IPS DF 4.7 (cell line): ENCODE measurements around the gene GRIA4.

Experiments
- DNase-seq: peaks from one replicate; pipeline ENCODE4 v3.0.0-alpha.2; 2013; ENCODE audit warnings: low spot score; ENCODE audit errors: extremely low read depth

The GRIA4 gene

DNA sequence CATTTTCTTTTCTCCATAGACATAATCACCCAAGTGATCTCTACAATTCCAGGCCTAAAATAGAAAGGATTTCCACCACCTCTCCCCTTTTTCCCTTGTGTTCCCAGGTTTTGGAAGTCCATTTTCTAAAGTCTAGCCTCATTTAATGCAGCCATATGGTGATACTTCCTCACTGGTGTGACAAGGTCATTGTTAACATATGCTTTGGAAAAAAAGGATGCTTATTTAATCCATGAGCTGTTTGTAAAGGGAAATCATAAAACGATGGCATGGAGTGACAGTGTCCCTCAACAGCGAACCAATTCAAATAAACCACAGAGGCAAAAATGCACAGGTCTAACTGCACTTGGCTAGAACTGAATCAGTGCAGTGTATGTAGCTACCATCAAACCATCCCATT lies 26.6 kb downstream of the GRIA4 start:
- DNase-seq, result no peak

DNA sequence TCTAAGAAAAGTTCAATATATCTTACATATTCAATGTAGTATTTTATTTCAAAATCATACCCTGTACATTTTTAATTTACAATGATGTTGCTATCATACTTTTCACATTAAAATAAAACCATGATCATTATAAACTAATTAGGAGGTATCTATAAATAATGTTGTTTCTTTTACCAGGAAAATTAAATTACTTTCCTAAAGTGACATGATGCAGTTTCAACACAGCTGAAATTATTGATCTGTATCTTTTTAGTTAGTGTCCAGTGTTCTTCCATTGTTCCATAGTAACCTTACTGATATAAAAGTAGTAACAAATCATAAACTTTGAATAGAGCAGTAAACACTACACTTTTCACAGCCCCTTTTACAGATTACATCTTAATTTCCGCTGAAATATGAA lies 29.7 kb downstream of the GRIA4 start:
- DNase-seq, result no peak

GRCh38 chr11:105641433-105641832 lies 31.6 kb downstream of the GRIA4 start:
- DNase-seq, result no peak

DNA sequence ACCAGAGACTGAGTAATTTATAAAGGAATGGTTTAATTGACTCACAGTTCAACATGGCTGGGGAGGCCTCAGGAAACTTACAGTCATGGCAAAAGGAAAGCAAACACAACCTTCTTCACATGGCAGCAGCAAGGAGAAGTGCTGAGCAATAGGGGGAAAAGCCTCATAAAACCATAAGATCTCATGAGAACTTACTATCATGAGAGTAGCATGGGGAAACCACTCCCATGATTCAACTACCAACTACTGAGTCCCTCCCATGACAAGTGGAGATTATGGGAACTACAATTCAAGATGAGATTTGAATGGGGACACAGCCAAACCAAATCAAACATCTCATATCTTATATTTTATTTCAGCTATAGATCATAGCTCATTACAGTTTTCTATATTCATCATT lies 33.0 kb downstream of the GRIA4 start:
- DNase-seq, result no peak

- DNase-seq, result no peak
These were observed 35.1 kb downstream of the GRIA4 start for GRCh38 chr11:105644839-105645573.

- no peak for DNase-seq
These were observed 37.9 kb downstream of the GRIA4 start for GRCh38 chr11:105647780-105648179.

GRCh38 chr11:105648762-105649161 lies 38.9 kb downstream of the GRIA4 start:
- no peak for DNase-seq

- no peak for DNase-seq
These were observed 55.4 kb downstream of the GRIA4 start for GRCh38 chr11:105665281-105665680.

- no peak for DNase-seq
These were observed 57.6 kb downstream of the GRIA4 start for GRCh38 chr11:105667441-105667840.

DNA sequence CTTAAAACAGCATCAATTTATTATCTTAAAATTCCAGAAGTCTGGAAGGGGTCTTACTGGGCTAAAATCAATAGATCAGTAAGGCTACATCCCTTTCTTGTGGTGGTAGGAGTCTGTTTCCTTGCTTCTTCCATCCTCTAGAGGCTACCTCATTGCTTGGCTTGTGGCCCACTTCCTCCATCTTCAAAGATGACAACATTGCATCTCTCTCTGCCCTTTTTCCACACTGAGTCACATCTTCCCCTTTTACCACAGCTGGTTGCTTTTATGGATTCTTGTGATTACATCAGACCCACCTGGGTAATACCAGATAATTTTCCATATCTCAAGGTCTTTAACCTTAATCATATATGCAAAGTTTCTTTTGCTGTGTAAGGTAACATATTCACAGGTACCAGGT lies 60.9 kb downstream of the GRIA4 start:
- DNase-seq, result no peak

- DNase-seq, result no peak
These were observed 63.2 kb downstream of the GRIA4 start for GRCh38 chr11:105673089-105673488.

DNA sequence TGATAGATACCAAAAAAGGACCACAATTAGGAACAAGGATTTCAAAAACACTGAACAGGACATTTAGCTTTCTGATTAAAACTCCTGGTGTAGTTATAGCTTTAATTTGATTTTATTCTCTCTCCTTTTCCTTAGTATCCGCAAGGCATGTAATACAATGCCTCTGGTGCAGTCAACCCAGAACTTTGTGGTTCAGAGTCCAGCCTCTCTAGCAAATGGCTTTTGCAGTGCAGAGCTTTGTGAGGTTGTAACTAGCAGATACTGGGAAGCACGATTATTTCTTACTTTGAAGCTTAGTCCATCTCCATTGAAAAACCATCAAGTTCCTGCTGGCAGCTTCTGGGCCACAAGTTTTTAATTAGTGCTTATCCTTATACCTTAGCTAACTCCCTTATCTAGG lies 79.8 kb downstream of the GRIA4 start:
- DNase-seq, result no peak

- DNase-seq, result no peak
These were observed 80.6 kb downstream of the GRIA4 start for GRCh38 chr11:105690467-105690866.

DNA sequence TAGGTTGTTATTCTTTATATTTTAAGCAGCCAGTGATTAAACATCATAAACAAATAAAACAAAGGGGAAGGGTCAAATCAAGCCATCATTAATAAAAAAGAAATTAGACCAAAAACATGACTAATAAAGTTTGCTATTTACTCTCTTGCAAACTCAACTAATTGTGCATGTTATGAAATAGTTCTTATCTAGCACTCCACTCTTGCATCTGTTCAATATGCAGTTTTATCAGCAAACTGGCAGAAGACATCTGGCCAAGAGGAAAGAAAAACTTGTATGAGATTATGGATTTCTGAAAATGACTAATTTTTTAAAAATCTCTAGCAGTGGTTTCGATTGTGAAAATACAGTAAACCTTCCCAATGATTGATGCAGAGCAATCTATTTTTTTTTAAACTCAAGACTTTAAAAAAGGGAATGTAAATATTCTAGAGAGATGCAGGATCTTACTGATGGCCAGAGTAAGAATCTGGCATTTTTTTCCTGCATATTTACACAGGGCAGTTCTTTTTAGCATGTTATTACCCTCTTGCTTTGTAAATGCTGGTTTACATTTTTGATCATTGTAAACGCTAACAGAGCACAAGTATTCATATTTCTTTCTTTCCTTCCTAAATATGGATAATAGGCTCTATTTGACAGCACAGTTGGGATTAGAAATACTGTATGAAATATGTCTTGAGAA lies 83.3 kb downstream of the GRIA4 start:
- DNase-seq, result no peak

DNA sequence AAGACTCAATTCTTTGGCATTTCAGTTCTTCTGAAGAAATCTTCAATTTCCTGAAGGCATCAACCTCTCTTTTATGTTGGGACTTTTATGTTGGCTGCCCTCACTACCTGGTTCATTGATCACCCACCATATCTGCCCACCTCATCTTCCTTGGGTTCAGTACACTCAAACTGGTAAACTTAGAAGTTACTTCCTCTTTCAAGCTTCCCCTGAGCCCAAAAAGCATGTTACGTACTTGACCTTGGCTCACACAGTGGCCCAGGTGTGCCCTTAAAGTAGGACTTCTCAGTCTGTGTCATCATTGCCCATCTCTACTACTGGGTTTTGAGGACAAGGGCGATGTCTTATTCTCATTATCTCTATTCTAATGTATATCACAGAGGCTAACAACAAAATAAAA lies 86.1 kb downstream of the GRIA4 start:
- no peak for DNase-seq

GRCh38 chr11:105697291-105697690 lies 87.4 kb downstream of the GRIA4 start:
- no peak for DNase-seq

DNA sequence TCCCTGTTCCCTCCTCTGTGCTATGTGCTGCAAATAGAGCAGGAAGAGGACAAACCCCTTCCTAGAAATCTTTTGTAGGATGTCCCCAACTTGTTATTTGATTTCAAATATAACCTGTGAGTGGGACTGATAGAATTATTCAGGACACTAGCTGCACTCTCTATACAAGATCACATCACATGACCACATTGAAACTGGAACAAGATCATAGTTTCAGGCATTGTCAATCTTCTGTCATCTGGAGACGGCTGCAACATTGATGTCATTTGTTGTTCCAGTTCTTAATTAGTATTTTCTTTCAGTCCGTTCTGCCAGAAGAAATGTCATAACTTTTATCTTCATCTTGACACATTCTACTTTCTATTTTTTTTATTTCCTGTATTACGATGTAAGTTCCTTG lies 89.3 kb downstream of the GRIA4 start:
- no peak for DNase-seq

DNA sequence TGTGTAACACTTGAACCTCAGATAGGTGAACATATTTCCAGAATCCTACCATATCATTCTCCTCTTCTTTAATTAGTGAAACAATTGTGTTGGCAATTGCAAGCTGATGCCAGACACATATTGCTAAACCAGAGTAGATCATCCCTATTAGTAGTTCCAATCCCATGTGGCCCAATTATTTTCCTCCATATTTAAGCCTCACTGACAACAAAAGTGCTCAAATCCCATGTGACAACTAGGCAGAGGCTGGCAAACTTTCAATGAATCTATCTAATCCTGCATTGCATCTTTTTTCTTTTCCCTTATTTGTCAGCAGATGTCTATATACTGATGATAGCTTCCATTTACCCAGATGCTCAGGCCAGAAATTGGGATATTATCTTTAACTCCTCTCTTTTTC lies 90.4 kb downstream of the GRIA4 start:
- no peak for DNase-seq

- no peak for DNase-seq
These were observed 91.2 kb downstream of the GRIA4 start for GRCh38 chr11:105701098-105701497.

- DNase-seq, result no peak
These were observed 96.1 kb downstream of the GRIA4 start for GRCh38 chr11:105705786-105706530.

- no peak for DNase-seq
These were observed 103.2 kb downstream of the GRIA4 start for GRCh38 chr11:105713106-105713505.

- no peak for DNase-seq
These were observed 103.8 kb downstream of the GRIA4 start for GRCh38 chr11:105713696-105714095.
